ENCODE data around the gene KHDC1.
"Not testable (repeated sequence)": the region's sequence is repeated elsewhere in the genome, so short reads cannot be mapped to it uniquely, and the experiment has no call there.

KHDC1 gene

GRCh38 chr6:73262671-73263569 is at the start of gene KHDC1:
Gene KHDC1 (minus strand): TSS chr6:73263196. CDS start chr6:73242517, 20,679 bp downstream.
- peak; percentile 6 for DNase-seq

- not testable (repeated sequence) for DNase-seq
Observed at GRCh38 chr6:73310503-73310845, 47.5 kb upstream of the KHDC1 start.

GRCh38 chr6:73309785-73310502 is 46.9 kb upstream of the KHDC1 start:
- DNase-seq = peak; percentile 37

- no peak for DNase-seq
Observed at GRCh38 chr6:73309535-73309784, 46.5 kb upstream of the KHDC1 start.

DNA sequence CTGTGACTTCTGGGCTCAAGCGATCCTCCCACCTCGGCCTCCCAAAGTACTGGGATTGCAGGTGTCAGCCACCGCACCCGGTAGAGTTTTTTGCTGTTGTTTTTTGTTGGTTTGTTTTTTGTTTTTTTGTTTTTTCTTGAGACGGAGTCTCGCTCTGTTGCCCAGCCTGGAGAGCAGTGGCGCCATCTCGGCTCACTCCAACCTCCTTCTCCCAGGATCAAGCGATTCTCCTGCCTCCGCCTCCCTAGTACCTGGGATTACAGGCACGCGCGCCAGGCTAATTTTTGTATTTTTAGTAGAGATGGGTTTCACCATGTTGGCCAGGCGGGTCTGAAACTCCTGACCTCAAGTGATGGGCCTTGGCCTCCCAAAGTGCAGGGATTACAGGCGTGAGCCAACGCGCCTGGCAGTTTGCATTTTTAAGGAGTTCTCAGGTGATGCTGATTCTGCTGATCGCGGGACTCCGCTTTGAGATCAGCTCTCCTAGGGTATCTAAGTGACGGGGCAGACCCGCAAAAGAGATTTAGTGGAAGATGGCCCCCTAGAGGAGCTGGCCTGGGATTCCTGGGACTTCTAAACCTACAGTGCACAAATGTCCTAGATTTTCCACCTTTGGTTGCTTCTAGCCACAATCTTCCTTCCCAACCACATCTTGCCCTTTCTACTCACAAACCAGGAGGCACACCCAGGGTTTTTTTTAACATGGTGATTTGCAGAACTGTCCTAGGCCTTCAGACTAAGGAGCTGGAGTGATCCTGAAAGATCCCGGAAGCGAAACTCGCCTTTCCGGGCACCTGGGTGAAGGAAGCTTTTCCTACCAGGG is 45.9 kb upstream of the KHDC1 start:
- DNase-seq = peak; percentile 64

- not testable (repeated sequence) for DNase-seq
Observed at GRCh38 chr6:73303773-73304172, 40.8 kb upstream of the KHDC1 start.

DNA sequence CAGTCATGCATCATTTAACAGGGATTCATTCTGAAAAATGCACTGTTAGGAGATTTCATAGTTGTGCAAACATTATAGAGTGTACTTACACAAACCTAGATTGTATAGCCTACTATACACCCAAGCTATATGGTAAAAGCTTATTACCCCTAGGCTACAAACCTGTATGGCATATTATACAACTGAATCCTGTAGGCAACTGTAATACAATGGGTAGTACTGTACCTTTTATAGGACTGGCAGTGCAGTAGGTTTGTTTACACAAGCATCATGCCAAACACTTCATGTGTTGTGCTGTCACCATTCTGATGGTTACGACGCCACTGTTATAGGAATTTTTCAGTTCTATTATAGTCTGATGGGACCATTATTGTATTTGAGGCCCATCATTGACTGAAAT is 39.3 kb upstream of the KHDC1 start:
- DNase-seq = no peak

- no peak for DNase-seq
Observed at GRCh38 chr6:73299151-73299971, 36.4 kb upstream of the KHDC1 start.

GRCh38 chr6:73293331-73293730 is 30.3 kb upstream of the KHDC1 start:
- no peak for DNase-seq

DNA sequence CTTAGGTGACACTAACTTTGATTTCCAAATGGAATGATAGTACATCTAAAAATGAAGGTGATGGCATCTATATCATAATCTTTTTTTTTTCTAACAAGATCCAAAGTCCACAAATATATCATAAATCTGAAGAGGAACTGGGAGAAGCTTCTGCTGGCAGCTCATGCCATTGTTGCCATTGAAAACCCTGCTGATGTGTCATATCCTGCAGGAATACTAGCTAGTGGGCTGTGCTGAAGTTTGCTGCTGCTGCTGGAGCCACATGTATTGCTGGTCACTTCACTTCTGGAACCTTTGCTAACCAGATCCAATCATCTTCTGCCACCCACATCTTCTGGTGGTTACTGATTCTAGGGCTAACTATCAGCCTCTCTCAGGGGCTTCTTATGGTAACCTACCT is 27.4 kb upstream of the KHDC1 start:
- no peak for DNase-seq

DNA sequence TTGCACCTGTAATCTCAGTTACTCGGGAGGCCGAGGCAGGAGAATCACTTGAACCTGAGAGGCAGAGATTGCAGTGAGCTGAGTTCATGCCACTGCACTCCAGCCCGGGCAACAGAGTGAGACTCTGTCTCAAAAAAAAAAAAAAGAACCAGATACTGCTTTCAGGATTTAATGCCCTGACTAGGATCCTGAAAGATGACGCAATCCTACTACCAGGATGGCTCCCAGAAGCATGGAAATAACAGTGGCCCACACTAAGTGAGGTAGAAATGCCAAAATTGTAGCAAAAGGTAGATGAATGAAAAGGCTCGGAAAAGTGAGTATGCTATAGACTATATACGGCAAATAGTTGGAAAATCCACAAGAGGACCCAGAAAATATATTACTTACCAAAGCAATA is 23.8 kb upstream of the KHDC1 start:
- no peak for DNase-seq

DNA sequence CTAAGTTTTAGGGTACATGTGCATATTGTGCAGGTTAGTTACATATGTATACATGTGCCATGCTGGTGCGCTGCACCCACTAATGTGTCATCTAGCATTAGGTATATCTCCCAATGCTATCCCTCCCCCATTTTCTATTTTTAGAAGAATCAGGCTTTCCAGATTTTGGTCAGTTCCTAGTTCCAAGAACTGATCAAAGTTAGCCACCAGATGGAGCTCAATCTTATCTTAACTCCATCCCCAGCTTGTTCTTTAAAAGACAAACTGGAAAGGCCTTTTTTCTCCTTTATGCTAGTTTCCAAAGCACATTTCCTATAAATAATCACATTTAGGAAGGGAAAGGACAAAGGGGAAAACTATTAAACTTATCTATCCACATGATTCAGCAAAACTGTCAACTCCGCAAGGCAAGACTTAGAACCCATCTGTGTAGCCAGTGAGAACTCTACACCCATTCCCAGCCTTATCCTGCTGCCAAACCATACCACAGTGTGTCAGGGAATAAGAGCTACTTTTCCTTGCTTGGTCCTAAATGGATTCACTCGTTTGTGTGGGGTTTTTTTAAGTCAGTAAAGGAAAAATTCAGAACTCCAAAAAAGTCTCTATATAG is 22.8 kb upstream of the KHDC1 start:
- DNase-seq = no peak

- DNase-seq = no peak
Observed at GRCh38 chr6:73282871-73283270, 19.9 kb upstream of the KHDC1 start.

DNA sequence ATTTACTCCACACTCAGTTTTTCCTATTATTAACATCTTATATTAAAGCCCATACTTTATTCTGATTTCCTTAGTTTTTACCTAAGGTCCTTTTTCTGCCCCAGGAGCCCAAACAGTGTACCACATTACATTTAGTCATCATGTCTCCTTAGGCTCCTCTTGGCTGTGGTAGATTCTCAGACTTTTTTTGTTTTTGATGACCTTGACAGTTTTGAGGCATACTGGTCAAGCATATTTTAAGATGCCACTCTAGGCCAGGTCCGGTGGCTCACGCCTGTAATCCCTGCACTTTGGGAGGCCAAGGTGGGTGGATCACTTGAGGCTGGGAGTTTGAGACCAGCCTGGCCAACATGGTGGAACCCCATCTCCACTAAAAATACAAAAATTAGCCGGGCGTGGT is 18.7 kb upstream of the KHDC1 start:
- not testable (repeated sequence) for DNase-seq

- DNase-seq = not testable (repeated sequence)
Observed at GRCh38 chr6:73269296-73269695, 6.3 kb upstream of the KHDC1 start.

DNA sequence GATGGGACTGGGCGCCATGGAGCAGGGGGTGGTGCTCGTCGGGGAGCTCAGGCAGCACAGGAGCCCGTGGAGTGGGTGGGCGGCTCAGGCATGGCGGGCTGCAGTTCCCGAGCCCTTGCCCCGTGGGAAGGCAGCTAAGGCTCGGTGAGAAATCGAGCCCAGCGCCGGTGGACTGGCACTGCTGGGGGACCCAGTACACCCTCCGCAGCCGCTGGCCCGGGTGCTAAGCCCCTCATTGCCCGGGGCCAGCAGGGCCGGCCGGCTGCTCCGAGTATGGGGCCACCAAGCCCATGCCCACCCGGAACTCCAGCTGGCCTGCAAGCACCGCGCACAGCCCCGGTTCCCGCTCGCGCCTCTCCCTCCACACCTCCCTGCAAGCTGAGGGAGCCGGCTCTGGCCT is 5.9 kb upstream of the KHDC1 start:
- DNase-seq = not testable (repeated sequence)

GRCh38 chr6:73264446-73264845 is 1.4 kb upstream of the KHDC1 start:
- no peak for DNase-seq

DNA sequence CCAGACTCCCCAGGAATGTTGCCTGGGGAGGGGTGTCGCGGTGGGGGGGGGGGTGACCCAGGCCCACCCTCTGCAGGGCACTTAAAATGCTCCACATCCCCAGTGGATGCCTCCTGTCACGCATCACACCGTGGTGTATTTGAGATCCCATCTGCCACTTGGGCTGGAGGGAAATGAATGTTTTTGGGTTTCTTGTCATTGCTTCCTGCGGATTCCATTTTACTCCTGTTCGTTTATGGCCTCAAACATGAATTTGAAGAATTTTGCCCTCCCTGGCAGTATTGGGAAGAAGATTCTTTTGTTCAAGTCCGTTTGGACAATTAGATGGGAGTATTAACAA is 544 bp upstream of the KHDC1 start:
- no peak for DNase-seq

GRCh38 chr6:73258721-73259120 is 4.3 kb downstream of the KHDC1 start:
- no peak for DNase-seq

GRCh38 chr6:73254323-73254722 is 8.7 kb downstream of the KHDC1 start:
- DNase-seq = not testable (repeated sequence)

GRCh38 chr6:73252703-73253102 is 10.3 kb downstream of the KHDC1 start:
- no peak for DNase-seq

DNA sequence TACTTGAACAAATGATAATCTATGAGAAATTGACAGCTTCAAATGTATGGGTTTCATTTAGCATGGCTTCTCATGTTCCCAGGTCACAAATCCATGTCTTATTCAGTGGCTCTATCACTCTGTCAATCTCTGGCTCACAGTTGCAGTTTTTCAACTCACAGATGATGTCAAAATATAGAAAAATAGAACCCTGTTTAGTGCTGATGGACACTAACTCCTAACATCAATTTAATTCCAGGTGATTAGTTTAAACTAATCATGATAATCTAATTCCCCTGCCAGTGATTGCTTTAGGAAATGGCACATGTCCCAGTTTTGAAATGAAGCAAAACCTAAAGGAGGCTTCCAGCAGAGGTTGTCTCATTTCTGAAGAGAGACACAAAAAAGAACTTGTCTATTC is 13.0 kb downstream of the KHDC1 start:
- DNase-seq = no peak
